ENCODE measurements around the gene STX4. TPM values are rescaled to one million over a fixed set of nuclear protein-coding genes. Genes with fewer than 3 reads are reported as not detected.

STX4 gene
- total and polyA plus RNA-seq, 9 of the 15 experiments (the other 6 are each of a cell fraction or from before 2014, with no cell fraction given), result 3.2 to 48.0 (median 21.5) TPM

DNA sequence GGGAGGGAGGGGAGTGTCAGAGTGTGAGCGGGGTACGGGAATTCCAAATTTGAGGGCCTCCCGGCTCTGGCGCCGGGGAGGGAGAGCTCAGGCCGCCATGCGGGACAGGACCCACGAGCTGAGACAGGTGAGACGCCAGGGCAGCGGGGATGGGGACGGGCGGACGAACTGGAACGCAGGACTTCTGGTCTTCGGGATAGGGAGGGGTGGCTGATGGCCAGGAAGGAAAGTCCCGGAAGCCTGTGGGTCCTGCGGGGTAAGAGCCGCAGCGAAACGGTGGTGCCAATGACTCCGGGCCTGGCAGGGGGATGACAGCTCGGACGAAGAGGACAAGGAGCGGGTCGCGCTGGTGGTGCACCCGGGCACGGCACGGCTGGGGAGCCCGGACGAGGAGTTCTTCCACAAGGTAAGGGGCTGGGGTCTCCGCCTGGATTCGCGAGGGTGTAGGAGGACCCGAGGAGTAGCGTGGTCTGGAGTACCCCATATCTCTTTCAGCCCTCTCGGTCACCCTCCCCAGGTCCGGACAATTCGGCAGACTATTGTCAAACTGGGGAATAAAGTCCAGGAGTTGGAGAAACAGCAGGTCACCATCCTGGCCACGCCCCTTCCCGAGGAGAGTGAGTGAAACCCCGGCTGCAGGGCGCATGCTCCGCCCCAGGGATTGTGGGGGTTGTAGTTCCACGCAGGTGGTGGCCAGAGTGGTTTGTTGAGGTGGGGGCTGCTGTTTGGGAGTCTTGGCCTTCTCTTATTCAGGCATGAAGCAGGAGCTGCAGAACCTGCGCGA lies 543 bp downstream of the STX4 start (continued):
- TF ChIP-seq, protein P1, sequence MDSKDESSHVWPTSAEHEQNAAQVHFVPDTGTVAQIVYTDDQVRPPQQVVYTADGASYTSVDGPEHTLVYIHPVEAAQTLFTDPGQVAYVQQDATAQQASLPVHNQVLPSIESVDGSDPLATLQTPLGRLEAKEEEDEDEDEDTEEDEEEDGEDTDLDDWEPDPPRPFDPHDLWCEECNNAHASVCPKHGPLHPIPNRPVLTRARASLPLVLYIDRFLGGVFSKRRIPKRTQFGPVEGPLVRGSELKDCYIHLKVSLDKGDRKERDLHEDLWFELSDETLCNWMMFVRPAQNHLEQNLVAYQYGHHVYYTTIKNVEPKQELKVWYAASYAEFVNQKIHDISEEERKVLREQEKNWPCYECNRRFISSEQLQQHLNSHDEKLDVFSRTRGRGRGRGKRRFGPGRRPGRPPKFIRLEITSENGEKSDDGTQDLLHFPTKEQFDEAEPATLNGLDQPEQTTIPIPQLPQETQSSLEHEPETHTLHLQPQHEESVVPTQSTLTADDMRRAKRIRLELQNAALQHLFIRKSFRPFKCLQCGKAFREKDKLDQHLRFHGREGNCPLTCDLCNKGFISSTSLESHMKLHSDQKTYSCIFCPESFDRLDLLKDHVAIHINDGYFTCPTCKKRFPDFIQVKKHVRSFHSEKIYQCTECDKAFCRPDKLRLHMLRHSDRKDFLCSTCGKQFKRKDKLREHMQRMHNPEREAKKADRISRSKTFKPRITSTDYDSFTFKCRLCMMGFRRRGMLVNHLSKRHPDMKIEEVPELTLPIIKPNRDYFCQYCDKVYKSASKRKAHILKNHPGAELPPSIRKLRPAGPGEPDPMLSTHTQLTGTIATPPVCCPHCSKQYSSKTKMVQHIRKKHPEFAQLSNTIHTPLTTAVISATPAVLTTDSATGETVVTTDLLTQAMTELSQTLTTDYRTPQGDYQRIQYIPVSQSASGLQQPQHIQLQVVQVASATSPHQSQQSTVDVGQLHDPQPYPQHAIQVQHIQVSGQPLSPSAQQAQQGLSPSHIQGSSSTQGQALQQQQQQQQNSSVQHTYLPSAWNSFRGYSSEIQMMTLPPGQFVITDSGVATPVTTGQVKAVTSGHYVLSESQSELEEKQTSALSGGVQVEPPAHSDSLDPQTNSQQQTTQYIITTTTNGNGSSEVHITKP (IDR thresholded peaks at IDR 0.05; ENCODE audit: partially characterized antibody), result no peak
- TF ChIP-seq, protein P2, sequence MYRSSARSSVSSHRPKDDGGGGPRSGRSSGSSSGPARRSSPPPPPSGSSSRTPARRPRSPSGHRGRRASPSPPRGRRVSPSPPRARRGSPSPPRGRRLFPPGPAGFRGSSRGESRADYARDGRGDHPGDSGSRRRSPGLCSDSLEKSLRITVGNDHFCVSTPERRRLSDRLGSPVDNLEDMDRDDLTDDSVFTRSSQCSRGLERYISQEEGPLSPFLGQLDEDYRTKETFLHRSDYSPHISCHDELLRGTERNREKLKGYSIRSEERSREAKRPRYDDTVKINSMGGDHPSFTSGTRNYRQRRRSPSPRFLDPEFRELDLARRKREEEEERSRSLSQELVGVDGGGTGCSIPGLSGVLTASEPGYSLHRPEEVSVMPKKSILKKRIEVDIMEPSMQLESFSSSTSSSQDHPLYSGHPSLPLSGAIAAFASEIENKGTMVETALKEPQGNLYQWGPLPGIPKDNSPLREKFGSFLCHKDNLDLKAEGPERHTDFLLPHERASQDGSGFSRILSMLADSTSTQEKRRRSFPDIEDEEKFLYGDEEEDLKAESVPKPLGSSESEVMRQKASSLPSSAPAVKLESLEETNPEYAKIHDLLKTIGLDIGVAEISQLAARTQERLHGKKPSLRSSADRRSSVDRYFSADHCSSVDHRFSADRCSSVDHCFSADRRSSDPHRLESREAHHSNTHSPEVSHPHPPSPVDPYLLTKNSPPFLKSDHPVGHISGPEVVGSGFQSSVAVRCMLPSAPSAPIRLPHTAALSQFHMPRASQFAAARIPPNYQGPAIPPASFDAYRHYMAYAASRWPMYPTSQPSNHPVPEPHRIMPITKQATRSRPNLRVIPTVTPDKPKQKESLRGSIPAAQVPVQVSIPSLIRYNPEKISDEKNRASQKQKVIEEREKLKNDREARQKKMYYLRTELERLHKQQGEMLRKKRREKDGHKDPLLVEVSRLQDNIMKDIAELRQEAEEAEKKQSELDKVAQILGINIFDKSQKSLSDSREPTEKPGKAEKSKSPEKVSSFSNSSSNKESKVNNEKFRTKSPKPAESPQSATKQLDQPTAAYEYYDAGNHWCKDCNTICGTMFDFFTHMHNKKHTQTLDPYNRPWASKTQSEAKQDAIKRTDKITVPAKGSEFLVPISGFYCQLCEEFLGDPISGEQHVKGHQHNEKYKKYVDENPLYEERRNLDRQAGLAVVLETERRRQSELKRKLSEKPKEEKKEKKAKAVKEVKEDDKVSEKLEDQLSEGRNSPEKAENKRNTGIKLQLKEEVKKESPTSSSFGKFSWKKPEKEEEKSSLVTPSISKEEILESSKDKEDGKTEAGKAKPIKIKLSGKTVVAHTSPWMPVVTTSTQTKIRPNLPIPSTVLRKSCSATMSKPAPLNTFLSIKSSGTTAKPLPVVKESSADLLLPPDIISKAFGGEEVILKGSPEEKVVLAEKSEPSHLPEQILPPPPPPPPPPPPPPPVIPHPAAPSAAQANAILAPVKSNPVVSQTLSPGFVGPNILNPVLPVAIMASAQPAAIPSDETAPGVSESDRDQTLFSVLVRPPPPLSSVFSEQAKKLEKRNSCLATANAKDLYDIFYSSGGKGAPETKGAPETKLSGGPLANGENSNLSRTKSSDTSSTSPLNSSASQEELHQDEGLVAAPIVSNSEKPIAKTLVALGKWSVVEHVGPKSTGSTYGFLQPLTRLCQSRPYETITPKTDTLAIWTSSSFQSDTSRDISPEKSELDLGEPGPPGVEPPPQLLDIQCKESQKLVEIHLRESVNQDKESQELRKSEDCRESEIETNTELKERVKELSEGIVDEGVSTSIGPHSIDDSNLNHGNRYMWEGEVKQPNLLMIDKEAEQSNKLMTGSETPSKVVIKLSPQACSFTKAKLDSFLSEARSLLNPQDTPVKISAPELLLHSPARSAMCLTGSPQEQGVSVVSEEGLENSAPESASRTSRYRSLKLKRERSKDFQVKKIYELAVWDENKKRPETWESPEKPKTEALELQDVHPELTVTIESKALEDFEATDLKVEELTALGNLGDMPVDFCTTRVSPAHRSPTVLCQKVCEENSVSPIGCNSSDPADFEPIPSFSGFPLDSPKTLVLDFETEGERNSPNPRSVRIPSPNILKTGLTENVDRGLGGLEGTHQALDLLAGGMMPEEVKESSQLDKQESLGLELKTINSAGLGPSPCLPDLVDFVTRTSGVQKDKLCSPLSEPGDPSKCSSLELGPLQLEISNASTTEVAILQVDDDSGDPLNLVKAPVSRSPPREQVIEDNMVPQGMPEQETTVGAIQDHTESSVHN (IDR thresholded peaks at IDR 0.05; ENCODE audit: borderline replicate concordance in 1 of 2, low read depth in 1 of 2), result no peak
- TF ChIP-seq PRPF4 (IDR thresholded peaks at IDR 0.05; ENCODE audit: insufficient read depth, low read depth, low read length, poor library complexity, severe bottlenecking), result no peak

All from K562 (cell line).